HG02623 (cell line): Measurements from ENCODE around the gene SFXN1.
"Not testable (repeated sequence)": the region's sequence is repeated elsewhere in the genome, so short reads cannot be mapped to it uniquely, and the experiment has no call there.

Experiments used
- ATAC-seq: cut with Tn5 transposase; IDR thresholded peaks from one replicate; pipeline ENCODE4 v1.9.1; 2021; ENCODE audit warnings: moderate library complexity; ENCODE audit not compliant: unreplicated experiment

Gene SFXN1

GRCh38 chr5:175493260-175493659, 14.9 kb downstream of the SFXN1 start:
- no peak for ATAC-seq

GRCh38 chr5:175493726-175494125, 15.4 kb downstream of the SFXN1 start:
- ATAC-seq = no peak

GRCh38 chr5:175494264-175495183, 16.2 kb downstream of the SFXN1 start:
- no peak for ATAC-seq

GRCh38 chr5:175501759-175502158, 23.4 kb downstream of the SFXN1 start:
- no peak for ATAC-seq

GRCh38 chr5:175507671-175508070, 29.3 kb downstream of the SFXN1 start:
- ATAC-seq = not testable (repeated sequence)

- ATAC-seq = no peak
Observed at GRCh38 chr5:175508896-175509295, 30.5 kb downstream of the SFXN1 start.

GRCh38 chr5:175513297-175513696, 34.9 kb downstream of the SFXN1 start:
- no peak for ATAC-seq

GRCh38 chr5:175513726-175514125, 35.4 kb downstream of the SFXN1 start:
- no peak for ATAC-seq

- ATAC-seq = no peak
Observed at GRCh38 chr5:175516933-175517823, 38.8 kb downstream of the SFXN1 start.

GRCh38 chr5:175517824-175518450, 39.6 kb downstream of the SFXN1 start:
- ATAC-seq = no peak

- no peak for ATAC-seq
Observed at GRCh38 chr5:175519006-175519405, 40.6 kb downstream of the SFXN1 start.

- ATAC-seq = no peak
Observed at GRCh38 chr5:175520321-175520720, 42.0 kb downstream of the SFXN1 start.

GRCh38 chr5:175520873-175521272, 42.5 kb downstream of the SFXN1 start:
- ATAC-seq = no peak

GRCh38 chr5:175521313-175521833, 43.0 kb downstream of the SFXN1 start:
- no peak for ATAC-seq

GRCh38 chr5:175523292-175523691, 44.9 kb downstream of the SFXN1 start:
- ATAC-seq = no peak

- no peak for ATAC-seq
Observed at GRCh38 chr5:175524211-175524610, 45.9 kb downstream of the SFXN1 start.

GRCh38 chr5:175526691-175527090, 48.3 kb downstream of the SFXN1 start:
- ATAC-seq = no peak

GRCh38 chr5:175531361-175531760, 53.0 kb downstream of the SFXN1 start:
- ATAC-seq = no peak

GRCh38 chr5:175534070-175534932, 55.9 kb downstream of the SFXN1 start:
- peak; percentile 76 for ATAC-seq

- not testable (repeated sequence) for ATAC-seq
Observed at GRCh38 chr5:175535331-175535730, 57.0 kb downstream of the SFXN1 start.
